Measurements from ENCODE around the gene CA10.

DNA sequence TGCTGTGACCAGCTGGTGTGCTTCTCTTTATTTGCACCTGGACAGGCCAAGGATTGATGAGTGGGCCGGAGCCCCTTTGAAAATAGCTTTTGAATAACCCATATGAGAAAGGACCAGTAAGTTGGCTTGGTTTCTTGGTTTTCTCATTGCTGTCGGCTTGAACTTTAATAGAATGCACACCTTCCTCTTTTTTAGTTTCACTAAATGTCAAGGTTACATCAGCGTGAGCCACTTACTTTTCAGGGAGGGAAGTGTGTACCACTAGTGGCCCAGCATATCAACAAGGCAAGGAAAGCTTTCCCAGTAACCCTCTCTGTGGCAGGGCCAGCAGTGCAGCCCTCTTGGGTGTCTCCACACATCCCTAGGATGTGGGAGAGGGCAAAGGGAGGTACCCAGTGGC is 433.3 kb downstream of the CA10 start:
- TF ChIP-seq EP300 (IDR thresholded peaks at IDR 0.05; ENCODE audit: low read depth) = no peak
- TF ChIP-seq POLR2AphosphoS5 (IDR thresholded peaks at IDR 0.05) = no peak
- TF ChIP-seq, protein P1, sequence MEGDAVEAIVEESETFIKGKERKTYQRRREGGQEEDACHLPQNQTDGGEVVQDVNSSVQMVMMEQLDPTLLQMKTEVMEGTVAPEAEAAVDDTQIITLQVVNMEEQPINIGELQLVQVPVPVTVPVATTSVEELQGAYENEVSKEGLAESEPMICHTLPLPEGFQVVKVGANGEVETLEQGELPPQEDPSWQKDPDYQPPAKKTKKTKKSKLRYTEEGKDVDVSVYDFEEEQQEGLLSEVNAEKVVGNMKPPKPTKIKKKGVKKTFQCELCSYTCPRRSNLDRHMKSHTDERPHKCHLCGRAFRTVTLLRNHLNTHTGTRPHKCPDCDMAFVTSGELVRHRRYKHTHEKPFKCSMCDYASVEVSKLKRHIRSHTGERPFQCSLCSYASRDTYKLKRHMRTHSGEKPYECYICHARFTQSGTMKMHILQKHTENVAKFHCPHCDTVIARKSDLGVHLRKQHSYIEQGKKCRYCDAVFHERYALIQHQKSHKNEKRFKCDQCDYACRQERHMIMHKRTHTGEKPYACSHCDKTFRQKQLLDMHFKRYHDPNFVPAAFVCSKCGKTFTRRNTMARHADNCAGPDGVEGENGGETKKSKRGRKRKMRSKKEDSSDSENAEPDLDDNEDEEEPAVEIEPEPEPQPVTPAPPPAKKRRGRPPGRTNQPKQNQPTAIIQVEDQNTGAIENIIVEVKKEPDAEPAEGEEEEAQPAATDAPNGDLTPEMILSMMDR (IDR thresholded peaks at IDR 0.05) = no peak
- no peak for TF ChIP-seq POLR2A (IDR thresholded peaks at IDR 0.05)

All from transverse colon (tissue), 4 donors.